Bronchial epithelial cell (primary cell): ENCODE results near the gene TBC1D10A. TPM values are rescaled to one million over a fixed set of nuclear protein-coding genes. Genes with fewer than 3 reads are reported as not detected.

Experiments
- DNase-seq: peaks from one replicate; pipeline ENCODE4 v3.0.0-alpha.2; 2010; ENCODE audit warnings: low read depth
- FAIRE-seq: peaks from 2 replicates; lab custom pipeline; 2011; peaks lifted over from hg19 to GRCh38; lab: Jason Lieb, UNC
- H3K27me3 ChIP-seq: 2 replicates; pipeline ENCODE4 v1.5.1; 2011; ENCODE audit warnings: low read length; ENCODE audit not compliant: control insufficient read depth, insufficient read depth
- H3K36me3 ChIP-seq: 2 replicates; pipeline ENCODE4 v1.5.1; 2011; ENCODE audit warnings: low read length; ENCODE audit not compliant: control insufficient read depth, insufficient read depth
- H3K4me3 ChIP-seq: 2 replicates; pipeline ENCODE4 v1.5.1; 2011; ENCODE audit warnings: mild to moderate bottlenecking, low read depth, low read length, control low read depth
- total RNA-seq: library from RNA; depleted of rRNA; stranded (reverse); fragments of >200 nt; gene quantifications from 2 replicates; pipeline ENCODE4 v1.2.1, GENCODE V29; 2014
- TF ChIP-seq, protein P1 (sequence below): IDR thresholded peaks from 2 replicates; pipeline ENCODE4 v1.5.1; 2011; ENCODE audit warnings: mild to moderate bottlenecking, moderate library complexity, low read length, control low read depth, inconsistent platforms; ENCODE audit not compliant: insufficient read depth, severe bottlenecking

TBC1D10A gene
- total RNA-seq, 1 donor from 2014 or later: 6.6 TPM

GRCh38 chr22:30361916-30362650, 35.3 kb upstream of the TBC1D10A start:
- Histone ChIP-seq H3K27me3 (no peaks in the 10 kb centered on the region), H3K4me3 (no peak overlapping the region), H3K36me3 (no peaks in the 10 kb centered on the region)
- FAIRE-seq (no peak), DNase-seq (no peak)
- TF ChIP-seq, protein P1, sequence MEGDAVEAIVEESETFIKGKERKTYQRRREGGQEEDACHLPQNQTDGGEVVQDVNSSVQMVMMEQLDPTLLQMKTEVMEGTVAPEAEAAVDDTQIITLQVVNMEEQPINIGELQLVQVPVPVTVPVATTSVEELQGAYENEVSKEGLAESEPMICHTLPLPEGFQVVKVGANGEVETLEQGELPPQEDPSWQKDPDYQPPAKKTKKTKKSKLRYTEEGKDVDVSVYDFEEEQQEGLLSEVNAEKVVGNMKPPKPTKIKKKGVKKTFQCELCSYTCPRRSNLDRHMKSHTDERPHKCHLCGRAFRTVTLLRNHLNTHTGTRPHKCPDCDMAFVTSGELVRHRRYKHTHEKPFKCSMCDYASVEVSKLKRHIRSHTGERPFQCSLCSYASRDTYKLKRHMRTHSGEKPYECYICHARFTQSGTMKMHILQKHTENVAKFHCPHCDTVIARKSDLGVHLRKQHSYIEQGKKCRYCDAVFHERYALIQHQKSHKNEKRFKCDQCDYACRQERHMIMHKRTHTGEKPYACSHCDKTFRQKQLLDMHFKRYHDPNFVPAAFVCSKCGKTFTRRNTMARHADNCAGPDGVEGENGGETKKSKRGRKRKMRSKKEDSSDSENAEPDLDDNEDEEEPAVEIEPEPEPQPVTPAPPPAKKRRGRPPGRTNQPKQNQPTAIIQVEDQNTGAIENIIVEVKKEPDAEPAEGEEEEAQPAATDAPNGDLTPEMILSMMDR: no peak

GRCh38 chr22:30358541-30358940, 31.8 kb upstream of the TBC1D10A start:
- DNase-seq (no peak), FAIRE-seq (no peak)
- Histone ChIP-seq H3K4me3 (no peak overlapping the region), H3K36me3 (no peaks in the 10 kb centered on the region), H3K27me3 (no peaks in the 10 kb centered on the region)
- TF ChIP-seq, protein P1: no peak

DNA sequence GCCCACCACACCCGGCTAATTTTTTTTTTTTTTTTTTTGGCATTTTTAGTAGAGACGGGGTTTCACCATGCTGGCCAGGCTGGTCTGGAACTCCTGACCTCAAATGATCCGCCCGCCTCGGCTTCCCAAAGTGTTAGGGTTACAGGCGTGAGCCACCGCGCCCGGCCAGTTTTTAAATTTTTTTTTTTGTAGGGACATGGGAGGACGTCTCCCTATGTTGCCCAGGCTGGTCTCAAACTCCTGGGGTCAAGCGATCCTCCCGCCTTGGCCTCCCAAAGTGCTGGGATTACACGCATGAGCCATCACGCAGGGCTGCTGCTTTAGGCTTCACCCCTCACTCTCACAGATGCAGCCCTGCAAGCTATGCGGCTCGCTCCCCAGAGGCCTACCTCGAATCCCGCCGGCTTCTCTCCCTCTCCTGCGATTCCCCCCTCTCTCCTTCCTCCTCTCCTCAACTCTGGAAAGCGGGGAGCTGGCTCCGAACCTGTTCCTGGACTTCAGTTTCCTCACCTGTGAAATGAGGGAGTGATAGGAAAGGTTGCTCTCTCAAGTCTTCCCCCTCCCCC, 31.0 kb upstream of the TBC1D10A start:
- Histone ChIP-seq H3K4me3 (no peak overlapping the region), H3K36me3 (peaks cover 3% of the 10 kb centered on the region), H3K27me3 (no peaks in the 10 kb centered on the region)
- FAIRE-seq: no peak
- DNase-seq: no peak
- TF ChIP-seq, protein P1: no peak

DNA sequence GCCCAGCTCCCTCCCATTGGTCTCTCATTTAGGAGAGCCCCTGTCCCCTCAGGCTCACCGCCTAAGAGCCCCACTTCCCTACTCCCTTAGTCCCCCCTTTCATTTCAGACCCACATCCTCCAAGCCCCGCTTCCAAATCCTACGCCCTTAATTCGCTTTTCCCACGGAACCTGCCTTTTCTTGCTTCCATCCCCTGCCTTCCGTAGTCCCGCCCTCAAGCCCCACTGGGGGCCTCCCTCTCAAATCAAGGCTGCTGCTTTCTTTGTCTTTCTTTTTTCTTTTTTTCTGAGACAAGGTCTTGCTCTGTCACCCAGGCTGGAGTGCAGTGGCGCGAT, 30.5 kb upstream of the TBC1D10A start:
- peaks cover 8% of the 10 kb centered on the region for H3K36me3 ChIP-seq
- H3K27me3 ChIP-seq: no peaks in the 10 kb centered on the region
- H3K4me3 ChIP-seq: peak overlapping the region; percentile 89
- no peak for FAIRE-seq
- no peak for DNase-seq
- TF ChIP-seq, protein P1: no peak

- TF ChIP-seq, protein P1: no peak
- H3K4me3 ChIP-seq: peak within 1 kb of the TSS; percentile 89
- DNase-seq: peak; percentile 79
- H3K36me3 ChIP-seq: peaks cover 13% of the 10 kb centered on the region
- H3K27me3 ChIP-seq: no peaks in the 10 kb centered on the region
- FAIRE-seq: no peak
Observed at GRCh38 chr22:30356449-30357235, 29.9 kb upstream of the TBC1D10A start, which contains the start of the genes CCDC157 and SF3A1. CCDC157 (plus strand) TSS chr22:30357007; CDS start chr22:30366001, 8,994 bp downstream. SF3A1 (minus strand) TSS chr22:30356894; CDS start chr22:30356792, 102 bp downstream.
